Uterus (tissue), 4 donors: ENCODE results near the gene QPCT. TPM values are rescaled to one million over a fixed set of nuclear protein-coding genes. Genes with fewer than 3 reads are reported as not detected.

Experiments used
- DNase-seq, 2 donors: peaks; one replicate each; pipeline ENCODE4 v3.0.0-alpha.2; 2019 to 2020
- H3K27ac ChIP-seq, 2 donors: fragments of 200-600 bp; sonication (generic); 1 replicate in 1 of 2; 2 replicates in 1 of 2; pipeline ENCODE4 v1.5.1; 2016 to 2018
- H3K27me3 ChIP-seq, 2 donors: fragments of 200-600 bp; sonication (generic); one replicate each; pipeline ENCODE4 v1.5.1; 2018 to 2019; ENCODE audit warnings: control low read depth in 1 of 2
- H3K36me3 ChIP-seq, 2 donors: fragments of 200-600 bp; sonication (generic); one replicate each; pipeline ENCODE4 v1.5.1; 2019; ENCODE audit warnings: control low read depth in 1 of 2
- H3K4me1 ChIP-seq, 2 donors: fragments of 200-600 bp; sonication (generic); one replicate each; pipeline ENCODE4 v1.5.1; 2018 to 2019; ENCODE audit warnings: control low read depth in 1 of 2
- H3K4me3 ChIP-seq, 2 donors: fragments of 200-600 bp; sonication (generic); 1 replicate in 1 of 2; 2 replicates in 1 of 2; pipeline ENCODE4 v1.5.1; 2018 to 2019; ENCODE audit warnings: mild to moderate bottlenecking in 1 of 2
- H3K9me3 ChIP-seq, 2 donors: fragments of 200-600 bp; sonication (generic); one replicate each; pipeline ENCODE4 v1.5.1; 2019; ENCODE audit warnings: control low read depth in 1 of 2
- CTCF ChIP-seq, 4 experiments: fragments of 200-600 bp in 2 of 4; fragments of 450-650 bp in 2 of 4; sonication (generic) in 2 of 4; IDR thresholded peaks; one replicate each; pipeline ENCODE4 v1.5.1; 2016 to 2019; ENCODE audit warnings: antibody characterized with exemption in 4 of 4, mild to moderate bottlenecking in 2 of 4, moderate library complexity in 1 of 4
- POLR2A ChIP-seq, 2 donors: fragments of 450-650 bp; IDR thresholded peaks; one replicate each; pipeline ENCODE4 v1.6.1; 2016; ENCODE audit warnings: antibody characterized with exemption in 2 of 2, mild to moderate bottlenecking in 1 of 2, moderate library complexity in 1 of 2
- intact Hi-C: fragments of 100-400 bp; cut with DNase I; formaldehyde crosslinking; loops from one replicate; pipeline ENCODE4 v1.15.1; 2023; ENCODE audit warnings: low total_unique reads
- total RNA-seq, 4 donors: library from RNA; depleted of rRNA in 3 of 4; stranded (reverse); fragments of >200 nt in 3 of 4; gene quantifications; one replicate each; pipeline versions ENCODE4 v1.1.0 to v1.2.4, GENCODE V29; 2014 to 2023
- donor health status: DM: yes; HTN: yes; CAD: no.

The QPCT gene
- total RNA-seq, 4 donors from 2014 or later, result 4.4 to 46.9 (median 8.7) TPM

- Histone ChIP-seq H3K4me3 (no peak overlapping the region), H3K27ac (no peak overlapping the region), H3K4me1 (no peaks in the 10 kb centered on the region), H3K36me3 (no peaks in the 10 kb centered on the region), H3K9me3 (no peaks in the 10 kb centered on the region), H3K27me3 (no peaks in the 10 kb centered on the region)
- intact Hi-C loops, result no loop called here
- DNase-seq, result no peak
- TF ChIP-seq CTCF (IDR thresholded peaks at IDR 0.05) (no peak), POLR2A (IDR thresholded peaks at IDR 0.05) (no peak)
Measured at GRCh38 chr2:37394263-37394662, 49.8 kb downstream of the QPCT start.

GRCh38 chr2:37394796-37395555 lies 50.5 kb downstream of the QPCT start:
- intact Hi-C loops, result no loop called here
- Histone ChIP-seq H3K27me3 (no peaks in the 10 kb centered on the region), H3K36me3 (no peaks in the 10 kb centered on the region), H3K4me3 (no peak overlapping the region), H3K27ac (peak overlapping the region in 1 of 2 donors; percentile 49), H3K4me1 (no peaks in the 10 kb centered on the region), H3K9me3 (no peaks in the 10 kb centered on the region)
- no peak for DNase-seq
- TF ChIP-seq POLR2A (IDR thresholded peaks at IDR 0.05) (no peak), CTCF (IDR thresholded peaks at IDR 0.05) (no peak)

GRCh38 chr2:37396890-37397565 lies 52.6 kb downstream of the QPCT start:
- Histone ChIP-seq H3K9me3 (no peaks in the 10 kb centered on the region), H3K27ac (peak overlapping the region; percentile 64 to 70), H3K27me3 (no peaks in the 10 kb centered on the region), H3K4me1 (no peaks in the 10 kb centered on the region), H3K4me3 (no peak overlapping the region), H3K36me3 (no peaks in the 10 kb centered on the region)
- no peak for TF ChIP-seq POLR2A (IDR thresholded peaks at IDR 0.05)
- no peak for TF ChIP-seq CTCF (IDR thresholded peaks at IDR 0.05)
- intact Hi-C loops, result no loop called here
- no peak for DNase-seq

- Histone ChIP-seq H3K27ac (no peak overlapping the region), H3K4me3 (no peak overlapping the region), H3K9me3 (no peaks in the 10 kb centered on the region), H3K27me3 (no peaks in the 10 kb centered on the region), H3K36me3 (no peaks in the 10 kb centered on the region), H3K4me1 (no peaks in the 10 kb centered on the region)
- no peak for DNase-seq
- intact Hi-C loops, result no loop called here
- TF ChIP-seq CTCF (IDR thresholded peaks at IDR 0.05) (no peak), POLR2A (IDR thresholded peaks at IDR 0.05) (no peak)
Measured at GRCh38 chr2:37398990-37399389, 54.6 kb downstream of the QPCT start.

GRCh38 chr2:37400041-37400440 lies 55.6 kb downstream of the QPCT start:
- H3K4me3 ChIP-seq, result no peak overlapping the region
- no peaks in the 10 kb centered on the region for H3K9me3 ChIP-seq
- TF ChIP-seq POLR2A (IDR thresholded peaks at IDR 0.05), result no peak
- TF ChIP-seq CTCF (IDR thresholded peaks at IDR 0.05), result no peak
- intact Hi-C loops, result no loop called here
- no peaks in the 10 kb centered on the region for H3K4me1 ChIP-seq
- H3K27ac ChIP-seq, result no peak overlapping the region
- H3K36me3 ChIP-seq, result no peaks in the 10 kb centered on the region
- DNase-seq, result no peak
- H3K27me3 ChIP-seq, result no peaks in the 10 kb centered on the region
